CD4-positive, alpha-beta T cell (primary cell): ENCODE data around the gene DUS3L. TPM values are rescaled to one million over a fixed set of nuclear protein-coding genes. Genes with fewer than 3 reads are reported as not detected.

Source experiments
- ATAC-seq: fragments of 200-7000 bp; cut with Tn5 transposase; one replicate; pipeline ENCODE4 v1.10.0; 2022; ENCODE audit warnings: mild to moderate bottlenecking; ENCODE audit not compliant: poor library complexity
- CTCF ChIA-PET: fragments of 350-600 bp; sonication (Branson Sonifier 250); formaldehyde crosslinking; loops from one replicate; lab custom pipeline; 2021; ENCODE audit warnings: antibody characterized with exemption, inconsistent platforms; lab: Charles Lee
- POLR2A ChIA-PET: fragments of 350-600 bp; sonication (Branson Sonifier 250); formaldehyde crosslinking; loops from one replicate; lab custom pipeline; 2021; ENCODE audit warnings: antibody characterized with exemption, inconsistent platforms; lab: Charles Lee
- DNase-seq, 14 experiments: peaks; one replicate each; pipeline ENCODE4 v3.0.0-alpha.2; 2013 to 2020; ENCODE audit warnings: mixed read lengths in 2 of 14
- H3K27ac ChIP-seq, 2 donors: one replicate each; pipeline versions ENCODE4 v1.5.1 to v1.7.0; 2013; ENCODE audit warnings: low read length in 2 of 2, low read depth in 1 of 2, mild to moderate bottlenecking in 1 of 2
- H3K27me3 ChIP-seq, 2 experiments: 1 replicate in 1 of 2; 2 replicates in 1 of 2; pipeline versions ENCODE4 v1.6.1 to v1.7.0; 2013; ENCODE audit warnings: low read length in 2 of 2, control low read depth in 1 of 2, mild to moderate bottlenecking in 1 of 2, moderate library complexity in 1 of 2; ENCODE audit not compliant: insufficient read depth in 2 of 2, control insufficient read depth in 1 of 2
- H3K36me3 ChIP-seq: one replicate; pipeline ENCODE4 v1.6.1; 2013; ENCODE audit warnings: low read length, control low read depth; ENCODE audit not compliant: insufficient read depth
- H3K4me1 ChIP-seq: one replicate; pipeline ENCODE4 v1.6.1; 2013; ENCODE audit warnings: low read length, control low read depth; ENCODE audit not compliant: insufficient read depth
- H3K4me3 ChIP-seq: one replicate; pipeline ENCODE4 v1.5.1; 2013; ENCODE audit warnings: mild to moderate bottlenecking, low read length, moderate library complexity
- H3K9me3 ChIP-seq, 2 experiments: 1 replicate in 1 of 2; 2 replicates in 1 of 2; pipeline versions ENCODE4 v1.6.1 to v1.7.0; 2013; ENCODE audit warnings: low read length in 2 of 2, mild to moderate bottlenecking in 2 of 2, control low read depth in 1 of 2, moderate library complexity in 1 of 2; ENCODE audit not compliant: control insufficient read depth in 1 of 2, insufficient read depth in 1 of 2
- H3K27ac Mint-ChIP-seq: one replicate; pipeline ENCODE4 v1.8.0; 2020; ENCODE audit warnings: mixed read lengths
- H3K27me3 Mint-ChIP-seq: one replicate; pipeline ENCODE4 v1.8.0; 2021; ENCODE audit warnings: mixed read lengths
- H3K36me3 Mint-ChIP-seq: one replicate; pipeline ENCODE4 v1.8.0; 2021; ENCODE audit warnings: low read depth, mixed read lengths
- H3K4me1 Mint-ChIP-seq: one replicate; pipeline ENCODE4 v1.8.0; 2021; ENCODE audit warnings: low read depth, mixed read lengths
- H3K4me3 Mint-ChIP-seq: one replicate; pipeline ENCODE4 v1.8.0; 2020; ENCODE audit warnings: mild to moderate bottlenecking, mixed read lengths
- H3K9me3 Mint-ChIP-seq: one replicate; pipeline ENCODE4 v1.8.0; 2020; ENCODE audit warnings: mixed read lengths
- CTCF ChIP-seq: fragments of 200-600 bp; IDR thresholded peaks from one replicate; pipeline ENCODE4 v1.8.0; 2022; ENCODE audit warnings: antibody characterized with exemption, mild to moderate bottlenecking
- intact Hi-C, 2 experiments: fragments of 100-400 bp; cut with DNase I in 1 of 2; cut with micrococcal nuclease in 1 of 2; formaldehyde crosslinking; loops; one replicate each; pipeline versions ENCODE4 v1.15.1 to v1.9.0; 2023 to 2025; cut with DNase I, micrococcal nuclease
- polyA plus RNA-seq, 2 donors: library from polyadenylated mRNA; unstranded; fragments of 120-200 nt; gene quantifications; one replicate each; pipeline ENCODE4 v1.2.1, GENCODE V29; 2013
- total RNA-seq, 174 experiments: library from RNA in 2 of 174; stranded (reverse) in 2 of 174; gene quantifications; one replicate each; pipeline ENCODE4 v1.2.3 and lab custom pipeline; 2021 to 2026

The DUS3L gene, protein sequence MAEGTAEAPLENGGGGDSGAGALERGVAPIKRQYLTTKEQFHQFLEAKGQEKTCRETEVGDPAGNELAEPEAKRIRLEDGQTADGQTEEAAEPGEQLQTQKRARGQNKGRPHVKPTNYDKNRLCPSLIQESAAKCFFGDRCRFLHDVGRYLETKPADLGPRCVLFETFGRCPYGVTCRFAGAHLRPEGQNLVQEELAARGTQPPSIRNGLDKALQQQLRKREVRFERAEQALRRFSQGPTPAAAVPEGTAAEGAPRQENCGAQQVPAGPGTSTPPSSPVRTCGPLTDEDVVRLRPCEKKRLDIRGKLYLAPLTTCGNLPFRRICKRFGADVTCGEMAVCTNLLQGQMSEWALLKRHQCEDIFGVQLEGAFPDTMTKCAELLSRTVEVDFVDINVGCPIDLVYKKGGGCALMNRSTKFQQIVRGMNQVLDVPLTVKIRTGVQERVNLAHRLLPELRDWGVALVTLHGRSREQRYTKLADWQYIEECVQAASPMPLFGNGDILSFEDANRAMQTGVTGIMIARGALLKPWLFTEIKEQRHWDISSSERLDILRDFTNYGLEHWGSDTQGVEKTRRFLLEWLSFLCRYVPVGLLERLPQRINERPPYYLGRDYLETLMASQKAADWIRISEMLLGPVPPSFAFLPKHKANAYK
- 100 to 1,000 TPM; 150 to 170 TPM for total RNA-seq
- polyA plus RNA-seq (2013, experiment 1 of 2) = 20.8 TPM
- polyA plus RNA-seq (2013, experiment 2 of 2) = 35.8 TPM
- 17.0 to 148 (median 41.7) reads per million in 172 experiments for total RNA-seq (lab: John Stamatoyannopoulos, UW)

GRCh38 chr19:5790559-5791520 is at the start of gene DUS3L:
TSS of gene DUS3L (minus strand) at chr19:5791163. CDS start at chr19:5791141, 22 bp downstream.
- Mint-ChIP-seq H3K36me3 (peaks cover 41% of the 10 kb centered on the region), H3K4me1 (peaks cover 15% of the 10 kb centered on the region), H3K27me3 (no peaks in the 10 kb centered on the region), H3K4me3 (peak within 1 kb of the TSS; percentile 96), H3K9me3 (no peaks in the 10 kb centered on the region), H3K27ac (peak within 1 kb of the TSS; percentile 97)
- DNase-seq (peak; percentile 91 to 99 (median 94)), ATAC-seq (peak; percentile 93)
- TF ChIP-seq CTCF = no peak
- no peaks in the 10 kb centered on the region for H3K9me3 ChIP-seq
- peaks cover 26% of the 10 kb centered on the region for H3K4me1 ChIP-seq
- POLR2A ChIA-PET = interaction anchor here (0.9 to 3.6 kb wide), 9 partner anchors 13 to 1544 kb away, joined by 3 to 23 read pairs (median 15); partner anchors contain the start of genes CATSPERD, LONP1, NDUFA11 and SAFB
- peaks cover 42% of the 10 kb centered on the region for H3K36me3 ChIP-seq
- peak within 1 kb of the TSS; percentile 69 for H3K4me3 ChIP-seq
- intact Hi-C loops = loop anchor here (1.0 to 5.0 kb wide), 8 partner anchors 13 to 169 kb away; partner anchors contain the start of genes CATSPERD (in 2 of the 2), LONP1 (in 2 of the 2), SAFB (in 2 of the 2) and SAFB2 (in 2 of the 2)
- peak within 1 kb of the TSS; percentile 96 to 97 for H3K27ac ChIP-seq
- CTCF ChIA-PET = interaction anchor here (6.2 kb wide), 1 partner anchor 13 kb away, joined by 37 read pairs; the partner anchor contains the start of gene NRTN
- H3K27me3 ChIP-seq = no peaks in the 10 kb centered on the region

DNA sequence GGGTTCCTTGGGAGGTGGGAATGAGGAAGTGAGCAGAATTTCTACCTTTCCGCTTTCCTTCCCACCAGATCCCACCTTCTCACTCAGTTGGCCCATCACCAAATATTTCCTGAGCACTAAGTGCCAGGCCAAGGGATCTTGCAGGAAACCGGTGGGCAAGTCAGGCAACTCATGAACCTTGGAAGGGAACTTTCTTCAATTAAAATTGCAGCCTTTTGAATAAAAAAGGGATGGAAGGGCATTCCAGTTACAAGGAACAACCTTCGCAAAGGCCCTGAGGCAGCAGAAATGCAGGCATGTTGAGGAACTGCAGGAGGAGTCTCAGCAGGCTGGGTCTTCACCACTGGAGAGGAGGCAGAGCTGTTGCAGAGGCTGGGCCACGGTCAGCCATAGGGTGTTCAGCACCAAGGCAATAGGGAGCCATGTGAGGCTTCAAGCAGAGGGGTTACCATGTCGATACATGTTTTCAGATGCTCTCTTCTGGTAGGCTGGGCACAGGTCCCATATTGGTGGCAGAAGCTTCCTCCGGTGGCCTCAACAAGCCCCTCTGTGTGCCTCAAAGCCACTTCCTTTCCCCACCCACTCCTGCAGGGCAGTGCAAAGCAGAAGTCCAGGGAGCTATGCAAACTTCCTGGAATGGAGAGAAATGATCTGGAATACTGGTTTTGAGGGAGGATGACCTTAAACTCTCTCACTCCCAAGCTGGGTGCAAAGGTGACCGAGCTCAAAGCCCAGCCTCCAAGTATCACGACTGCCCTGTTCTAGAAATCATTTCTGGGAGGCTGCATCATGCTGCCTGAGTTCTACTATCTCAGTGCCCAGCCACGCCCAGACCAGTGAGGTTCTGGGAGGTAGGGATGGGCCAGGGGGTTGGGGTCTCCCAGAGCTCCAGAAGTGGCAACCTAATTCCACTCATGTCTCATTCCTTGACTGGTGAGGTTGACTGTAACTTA is 48.4 kb upstream of the DUS3L start, which contains the start of gene FUT6:
TSS of gene FUT6 (minus strand) at position 638 of the 953 bp plus-strand sequence. CDS start 7,135 bp downstream, outside the sequence.
- CTCF ChIA-PET = interaction anchor here (1.2 kb wide), 1 partner anchor 35 kb away, joined by 3 read pairs; no protein-coding TSS in a partner anchor
- no peak for TF ChIP-seq CTCF
- Histone ChIP-seq H3K9me3 (no peaks in the 10 kb centered on the region), H3K4me3 (no peak within 1 kb of the TSS), H3K27me3 (peaks cover 0 to 5% of the 10 kb centered on the region in 2 experiments), H3K4me1 (no peaks in the 10 kb centered on the region), H3K36me3 (no peaks in the 10 kb centered on the region), H3K27ac (no peak within 1 kb of the TSS)
- H3K9me3 Mint-ChIP-seq = no peaks in the 10 kb centered on the region
- H3K4me3 Mint-ChIP-seq = no peak within 1 kb of the TSS
- DNase-seq (no peak), ATAC-seq (no peak)
- no peaks in the 10 kb centered on the region for H3K4me1 Mint-ChIP-seq
- H3K27ac Mint-ChIP-seq = no peak within 1 kb of the TSS
- no peaks in the 10 kb centered on the region for H3K36me3 Mint-ChIP-seq
- H3K27me3 Mint-ChIP-seq = peaks cover 8% of the 10 kb centered on the region
- POLR2A ChIA-PET = no interaction called here
- intact Hi-C loops = no loop called here
